Smooth muscle cell (in vitro differentiated cells): ENCODE results near the gene NUBPL. TPM values are rescaled to one million over a fixed set of nuclear protein-coding genes. Genes with fewer than 3 reads are reported as not detected.

Source experiments
- DNase-seq: peaks from one replicate; lab custom pipeline; 2025; ENCODE audit not compliant: unreplicated experiment; lab: John Stamatoyannopoulos, UW
- H2AFZ ChIP-seq: fragments of 200-600 bp; sonication (generic); 2 replicates; pipeline ENCODE4 v1.6.0; 2016; ENCODE audit warnings: antibody characterized with exemption, low read depth, mild to moderate bottlenecking
- H3F3A ChIP-seq: fragments of 200-600 bp; sonication (generic); 2 replicates; pipeline ENCODE4 v1.6.0; 2017; ENCODE audit warnings: antibody characterized with exemption, low read depth
- H3K27ac ChIP-seq: fragments of 200-600 bp; sonication (generic); 2 replicates; pipeline ENCODE4 v1.5.1; 2016; ENCODE audit warnings: low read depth, mild to moderate bottlenecking
- H3K27me3 ChIP-seq: fragments of 200-600 bp; sonication (generic); 2 replicates; pipeline ENCODE4 v1.6.1; 2016; ENCODE audit warnings: low read depth, mild to moderate bottlenecking
- H3K36me3 ChIP-seq: fragments of 200-600 bp; sonication (generic); 2 replicates; pipeline ENCODE4 v1.5.1; 2016; ENCODE audit warnings: low read depth
- H3K4me1 ChIP-seq: fragments of 200-600 bp; sonication (generic); 2 replicates; pipeline ENCODE4 v1.5.1; 2016; ENCODE audit warnings: low read depth
- H3K4me2 ChIP-seq: fragments of 200-600 bp; sonication (generic); 2 replicates; pipeline ENCODE4 v1.6.0; 2016; ENCODE audit warnings: mild to moderate bottlenecking
- H3K4me3 ChIP-seq: fragments of 200-600 bp; sonication (generic); 2 replicates; pipeline ENCODE4 v1.5.1; 2016; ENCODE audit warnings: mild to moderate bottlenecking
- H3K79me2 ChIP-seq: fragments of 200-600 bp; sonication (generic); 2 replicates; pipeline ENCODE4 v1.6.0; 2016; ENCODE audit warnings: low read depth, mild to moderate bottlenecking
- H3K9ac ChIP-seq: fragments of 200-600 bp; sonication (generic); 2 replicates; pipeline ENCODE4 v1.6.0; 2016; ENCODE audit warnings: low read depth
- H3K9me3 ChIP-seq: fragments of 200-600 bp; sonication (generic); replicated peaks from 2 replicates; pipeline ENCODE4 v1.5.1; 2016; ENCODE audit warnings: low read depth
- H4K20me1 ChIP-seq: fragments of 200-600 bp; sonication (generic); 2 replicates; pipeline ENCODE4 v1.6.0; 2016; ENCODE audit warnings: low read depth
- CTCF ChIP-seq: fragments of 200-600 bp; sonication (generic); IDR thresholded peaks from 2 replicates; pipeline ENCODE4 v1.5.1; 2017; ENCODE audit warnings: borderline replicate concordance, mild to moderate bottlenecking, antibody characterized with exemption; ENCODE audit not compliant: insufficient read depth, poor library complexity, severe bottlenecking
- WGBS: methylation state at CpG from one replicate; pipeline ENCODE4 v1.1.7; 2016; ENCODE audit warnings: low lambda C conversion rate; 5-methylcytosine and 5-hydroxymethylcytosine counted together
- polyA plus RNA-seq: library from polyadenylated mRNA; unstranded; fragments of >200 nt; fragmentation: Nextera tagmentation; extraction: Ambion mirVana; gene quantifications from 2 replicates; pipeline ENCODE4 v1.2.1, GENCODE V29; 2016
- total RNA-seq: library from RNA; depleted of rRNA; stranded (reverse); fragments of >200 nt; gene quantifications from 2 replicates; pipeline ENCODE4 v1.2.3, GENCODE V29; 2014

NUBPL gene
- total and polyA plus RNA-seq, 2 experiments from 2014 or later, result 9.1 to 11.7 TPM

- H2AFZ ChIP-seq, result no peak overlapping the region
- H3K36me3 ChIP-seq, result no peaks in the 10 kb centered on the region
- no peak overlapping the region for H3K9ac ChIP-seq
- no peaks in the 10 kb centered on the region for H3K79me2 ChIP-seq
- TF ChIP-seq CTCF, result no peak
- no peaks in the 10 kb centered on the region for H4K20me1 ChIP-seq
- no peaks in the 10 kb centered on the region for H3K27me3 ChIP-seq
- H3K27ac ChIP-seq, result no peak overlapping the region
- DNase-seq, result no peak
- 72% methylated on average over 1 of the region's 1 CpG for WGBS
- H3K4me3 ChIP-seq, result no peak overlapping the region
- H3F3A ChIP-seq, result no peaks in the 10 kb centered on the region
- H3K4me2 ChIP-seq, result no peak overlapping the region
- no peaks in the 10 kb centered on the region for H3K9me3 ChIP-seq
- H3K4me1 ChIP-seq, result no peaks in the 10 kb centered on the region
These were observed 201.8 kb downstream of the NUBPL start for GRCh38 chr14:31763041-31763440.

- Histone ChIP-seq H4K20me1 (no peaks in the 10 kb centered on the region), H3K27me3 (no peaks in the 10 kb centered on the region), H3K4me1 (no peaks in the 10 kb centered on the region), H3K4me2 (no peak overlapping the region), H2AFZ (no peak overlapping the region), H3K79me2 (no peaks in the 10 kb centered on the region), H3F3A (no peaks in the 10 kb centered on the region), H3K9me3 (no peaks in the 10 kb centered on the region), H3K27ac (no peak overlapping the region), H3K36me3 (no peaks in the 10 kb centered on the region), H3K9ac (no peak overlapping the region), H3K4me3 (no peak overlapping the region)
- TF ChIP-seq CTCF, result no peak
- 95% methylated on average over 5 of the region's 5 CpGs for WGBS
- no peak for DNase-seq
These were observed 205.2 kb downstream of the NUBPL start for GRCh38 chr14:31766315-31766892.

DNA sequence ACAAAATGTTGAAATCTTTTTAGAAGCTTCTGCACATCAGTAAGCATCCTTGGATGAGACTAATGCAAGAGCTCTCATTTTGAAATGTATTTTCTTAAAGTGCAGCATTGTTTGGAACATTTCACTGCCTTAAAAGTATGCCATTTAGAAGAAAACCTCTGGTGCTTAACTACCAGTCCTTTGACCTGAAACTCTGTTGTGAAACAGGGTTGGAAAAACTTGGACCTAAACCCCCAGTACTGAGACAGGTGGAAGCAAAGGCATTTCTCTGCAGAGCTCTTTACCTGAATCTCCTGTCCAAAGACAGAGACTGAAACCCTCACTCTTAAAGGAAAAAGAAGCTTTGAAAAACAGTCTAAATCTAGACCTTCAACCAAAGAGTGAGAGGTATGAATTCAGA lies 207.2 kb downstream of the NUBPL start:
- no peaks in the 10 kb centered on the region for H4K20me1 ChIP-seq
- no peak for DNase-seq
- H3F3A ChIP-seq, result no peaks in the 10 kb centered on the region
- no peak overlapping the region for H2AFZ ChIP-seq
- H3K4me2 ChIP-seq, result no peak overlapping the region
- no peaks in the 10 kb centered on the region for H3K9me3 ChIP-seq
- no peak for TF ChIP-seq CTCF
- no peaks in the 10 kb centered on the region for H3K36me3 ChIP-seq
- no peaks in the 10 kb centered on the region for H3K27me3 ChIP-seq
- no peak overlapping the region for H3K27ac ChIP-seq
- H3K4me3 ChIP-seq, result no peak overlapping the region
- no peak overlapping the region for H3K9ac ChIP-seq
- no peaks in the 10 kb centered on the region for H3K4me1 ChIP-seq
- H3K79me2 ChIP-seq, result no peaks in the 10 kb centered on the region

- H3K9me3 ChIP-seq, result no peaks in the 10 kb centered on the region
- H3K4me1 ChIP-seq, result no peaks in the 10 kb centered on the region
- H3K27ac ChIP-seq, result no peak overlapping the region
- H3K4me3 ChIP-seq, result no peak overlapping the region
- DNase-seq, result no peak
- H2AFZ ChIP-seq, result no peak overlapping the region
- no peaks in the 10 kb centered on the region for H3K36me3 ChIP-seq
- TF ChIP-seq CTCF, result no peak
- H4K20me1 ChIP-seq, result no peaks in the 10 kb centered on the region
- no peak overlapping the region for H3K9ac ChIP-seq
- H3K4me2 ChIP-seq, result no peak overlapping the region
- no peaks in the 10 kb centered on the region for H3K79me2 ChIP-seq
- H3F3A ChIP-seq, result no peaks in the 10 kb centered on the region
- no peaks in the 10 kb centered on the region for H3K27me3 ChIP-seq
- WGBS, result 91% methylated on average over 4 of the region's 4 CpGs
These were observed 209.1 kb downstream of the NUBPL start for GRCh38 chr14:31770271-31770670.
